A673 (cell line): ENCODE results near the gene MUSK. TPM values are rescaled to one million over a fixed set of nuclear protein-coding genes. Genes with fewer than 3 reads are reported as not detected.

Experiments used
- BruUV-seq: library from RNA; stranded (reverse); fragments of 400-500 nt; replicated peaks from 2 replicates; lab custom pipeline; 2021; lab: Mats Ljungman, UMichigan
- CTCF ChIA-PET: fragments of 300-600 bp; sonication (Branson Sonifier 250); formaldehyde crosslinking; loops from one replicate; lab custom pipeline; 2022; ENCODE audit warnings: antibody characterized with exemption; lab: Charles Lee
- POLR2A ChIA-PET: fragments of 300-600 bp; sonication (Branson Sonifier 250); formaldehyde crosslinking; loops from one replicate; lab custom pipeline; 2022; ENCODE audit warnings: antibody characterized with exemption; ENCODE audit not compliant: low non-redundant PET; lab: Charles Lee
- DNase-seq: peaks from one replicate; pipeline ENCODE4 v3.0.0-alpha.2; 2015; ENCODE audit warnings: low spot score
- H3K27ac ChIP-seq: fragments of 200-600 bp; sonication (generic); 2 replicates; pipeline ENCODE4 v1.5.1; 2016; ENCODE audit warnings: mixed run types, low read depth, mild to moderate bottlenecking, mixed read lengths, antibody characterized with exemption, low read length; ENCODE audit not compliant: poor library complexity, severe bottlenecking
- H3K27me3 ChIP-seq: fragments of 200-600 bp; sonication (generic); replicated peaks from 2 replicates; pipeline ENCODE4 v1.6.1; 2017; ENCODE audit warnings: mixed run types, low read depth, mild to moderate bottlenecking, mixed read lengths, antibody characterized with exemption, low read length; ENCODE audit not compliant: insufficient read depth, poor library complexity
- H3K36me3 ChIP-seq: fragments of 200-600 bp; sonication (generic); 2 replicates; pipeline ENCODE4 v1.6.1; 2016; ENCODE audit warnings: mixed run types, mild to moderate bottlenecking, mixed read lengths, antibody characterized with exemption, low read length; ENCODE audit not compliant: insufficient read depth, poor library complexity, severe bottlenecking
- H3K4me1 ChIP-seq: fragments of 200-600 bp; sonication (generic); 2 replicates; pipeline ENCODE4 v1.6.1; 2017; ENCODE audit warnings: mixed run types, mild to moderate bottlenecking, mixed read lengths, antibody characterized with exemption, low read length; ENCODE audit not compliant: insufficient read depth, poor library complexity, severe bottlenecking
- H3K4me3 ChIP-seq: fragments of 200-600 bp; sonication (generic); 2 replicates; pipeline ENCODE4 v1.5.1; 2016; ENCODE audit warnings: low read depth, mixed run types, mild to moderate bottlenecking, mixed read lengths, low read length; ENCODE audit not compliant: poor library complexity, severe bottlenecking
- H3K9me3 ChIP-seq: fragments of 200-600 bp; sonication (generic); 2 replicates; pipeline ENCODE4 v1.6.1; 2016; ENCODE audit warnings: mixed run types, low read depth, mild to moderate bottlenecking, mixed read lengths, antibody characterized with exemption, low read length; ENCODE audit not compliant: poor library complexity, severe bottlenecking
- CTCF ChIP-seq: fragments of 300-800, 200-600 bp; sonication (generic); conservative IDR thresholded peaks from 2 replicates; pipeline ENCODE4 v1.5.1; 2017; ENCODE audit warnings: low read depth, mild to moderate bottlenecking, antibody characterized with exemption, low read length, moderate library complexity, mixed read lengths
- EZH2 ChIP-seq: fragments of 200-600 bp; sonication (generic); IDR thresholded peaks from 2 replicates; pipeline ENCODE4 v1.6.1; 2017; ENCODE audit warnings: borderline replicate concordance, low read depth, mild to moderate bottlenecking, mixed read lengths, antibody characterized with exemption, low read length; ENCODE audit not compliant: poor library complexity, severe bottlenecking
- intact Hi-C: fragments of 100-400 bp; cut with micrococcal nuclease; formaldehyde crosslinking; loops from one replicate; pipeline ENCODE4 v1.10.0; 2022; ENCODE audit not compliant: unreplicated experiment
- total RNA-seq: library from RNA; stranded (reverse); gene quantifications from 2 replicates; pipeline ENCODE4 v1.2.3, GENCODE V29; 2021

Gene MUSK
- total RNA-seq, 1 experiment from 2014 or later = not detected

GRCh38 chr9:110777196-110777875 is 108.7 kb downstream of the MUSK start:
- BruUV-seq = no TSS peak
- H3K36me3 ChIP-seq = no peaks in the 10 kb centered on the region
- CTCF ChIA-PET = no interaction called here

GRCh38 chr9:110777876-110778215 is 109.3 kb downstream of the MUSK start:
- Histone ChIP-seq H3K27me3 (no peaks in the 10 kb centered on the region), H3K36me3 (no peaks in the 10 kb centered on the region), H3K27ac (peak overlapping the region; percentile 75), H3K9me3 (no peaks in the 10 kb centered on the region), H3K4me3 (no peak overlapping the region), H3K4me1 (peaks cover 36% of the 10 kb centered on the region)
- no peak for TF ChIP-seq EZH2
- no peak for TF ChIP-seq CTCF
- CTCF ChIA-PET = no interaction called here
- intact Hi-C loops = no loop called here
- POLR2A ChIA-PET = no interaction called here
- no TSS peak for BruUV-seq
- no peak for DNase-seq

More at GRCh38 chr9:110777196-110777875, 108.7 kb downstream of the MUSK start:
- H3K4me3 ChIP-seq = peak overlapping the region; percentile 4
- intact Hi-C loops = no loop called here
- H3K27ac ChIP-seq = peak overlapping the region; percentile 75
- no peaks in the 10 kb centered on the region for H3K9me3 ChIP-seq
- H3K4me1 ChIP-seq = peaks cover 36% of the 10 kb centered on the region
- no peaks in the 10 kb centered on the region for H3K27me3 ChIP-seq
- DNase-seq = peak; percentile 94
- no peak for TF ChIP-seq EZH2
- no peak for TF ChIP-seq CTCF
- POLR2A ChIA-PET = no interaction called here

- H3K4me1 ChIP-seq = peaks cover 18% of the 10 kb centered on the region
- intact Hi-C loops = no loop called here
- no TSS peak for BruUV-seq
- ChIA-PET CTCF (no interaction called here), POLR2A (no interaction called here)
- no peaks in the 10 kb centered on the region for H3K9me3 ChIP-seq
- no peaks in the 10 kb centered on the region for H3K36me3 ChIP-seq
- no peak for DNase-seq
- H3K27me3 ChIP-seq = no peaks in the 10 kb centered on the region
- H3K4me3 ChIP-seq = no peak overlapping the region
- H3K27ac ChIP-seq = no peak overlapping the region
- TF ChIP-seq CTCF (no peak), EZH2 (no peak)
Measured at GRCh38 chr9:110782701-110783100, 114.1 kb downstream of the MUSK start.
